Measurements from ENCODE around the gene DOK6. TPM values are rescaled to one million over a fixed set of nuclear protein-coding genes. Genes with fewer than 3 reads are reported as not detected.

Gene DOK6
- total RNA-seq, 2 experiments from 2014 or later, result not detected

GRCh38 chr18:69539404-69539803, 138.7 kb downstream of the DOK6 start:
- no peak overlapping the region for H3K4me3 Mint-ChIP-seq
- no peak overlapping the region for H3K4me3 ChIP-seq (ENCODE audit: low read length)
- ATAC-seq (ENCODE audit: poor library complexity) (no peak), DNase-seq (no peak)
- H3K9me3 ChIP-seq (ENCODE audit: control insufficient read depth in 1 of 2, insufficient read depth in 1 of 2, low read length in 2 of 2), result no peaks in the 10 kb centered on the region
- H3K27ac Mint-ChIP-seq, result no peak overlapping the region
- H3K4me1 ChIP-seq (ENCODE audit: insufficient read depth, low read length), result no peaks in the 10 kb centered on the region
- no peaks in the 10 kb centered on the region for H3K27me3 ChIP-seq (ENCODE audit: control insufficient read depth in 1 of 2, insufficient read depth in 2 of 2, low read length in 2 of 2)
- no peak overlapping the region for H3K27ac ChIP-seq (ENCODE audit: low read depth in 1 of 2, low read length in 2 of 2)
- no peaks in the 10 kb centered on the region for H3K36me3 ChIP-seq (ENCODE audit: insufficient read depth, low read length)
- H3K36me3 Mint-ChIP-seq (ENCODE audit: low read depth), result no peaks in the 10 kb centered on the region
- H3K4me1 Mint-ChIP-seq (ENCODE audit: low read depth), result no peaks in the 10 kb centered on the region
- intact Hi-C loops (cut with DNase I, micrococcal nuclease), result no loop called here
- H3K9me3 Mint-ChIP-seq, result no peaks in the 10 kb centered on the region
- TF ChIP-seq CTCF (IDR thresholded peaks at IDR 0.05), result no peak
- ChIA-PET CTCF (no interaction called here), POLR2A (no interaction called here)
- H3K27me3 Mint-ChIP-seq, result peaks cover 13% of the 10 kb centered on the region

GRCh38 chr18:69556228-69556627, 155.5 kb downstream of the DOK6 start:
- DNase-seq (no peak), ATAC-seq (ENCODE audit: poor library complexity) (no peak)
- Histone ChIP-seq H3K27me3 (ENCODE audit: control insufficient read depth in 1 of 2, insufficient read depth in 2 of 2, low read length in 2 of 2) (no peaks in the 10 kb centered on the region), H3K4me3 (ENCODE audit: low read length) (no peak overlapping the region), H3K9me3 (ENCODE audit: control insufficient read depth in 1 of 2, insufficient read depth in 1 of 2, low read length in 2 of 2) (no peaks in the 10 kb centered on the region), H3K27ac (ENCODE audit: low read depth in 1 of 2, low read length in 2 of 2) (no peak overlapping the region), H3K4me1 (ENCODE audit: insufficient read depth, low read length) (no peaks in the 10 kb centered on the region), H3K36me3 (ENCODE audit: insufficient read depth, low read length) (no peaks in the 10 kb centered on the region)
- intact Hi-C loops (cut with DNase I, micrococcal nuclease), result no loop called here
- no peak for TF ChIP-seq CTCF (IDR thresholded peaks at IDR 0.05)
- no peaks in the 10 kb centered on the region for H3K36me3 Mint-ChIP-seq (ENCODE audit: low read depth)
- H3K27ac Mint-ChIP-seq, result no peak overlapping the region
- H3K9me3 Mint-ChIP-seq, result peaks cover 2% of the 10 kb centered on the region
- peaks cover 24% of the 10 kb centered on the region for H3K27me3 Mint-ChIP-seq
- ChIA-PET CTCF (no interaction called here), POLR2A (no interaction called here)
- no peak overlapping the region for H3K4me3 Mint-ChIP-seq
- no peaks in the 10 kb centered on the region for H3K4me1 Mint-ChIP-seq (ENCODE audit: low read depth)

- Mint-ChIP-seq H3K4me1 (ENCODE audit: low read depth) (no peaks in the 10 kb centered on the region), H3K9me3 (peaks cover 2% of the 10 kb centered on the region), H3K4me3 (no peak overlapping the region), H3K36me3 (ENCODE audit: low read depth) (no peaks in the 10 kb centered on the region), H3K27me3 (peaks cover 24% of the 10 kb centered on the region), H3K27ac (no peak overlapping the region)
- POLR2A ChIA-PET, result no interaction called here
- no peaks in the 10 kb centered on the region for H3K4me1 ChIP-seq (ENCODE audit: insufficient read depth, low read length)
- intact Hi-C loops (cut with DNase I, micrococcal nuclease), result no loop called here
- CTCF ChIA-PET, result no interaction called here
- H3K27me3 ChIP-seq (ENCODE audit: control insufficient read depth in 1 of 2, insufficient read depth in 2 of 2, low read length in 2 of 2), result no peaks in the 10 kb centered on the region
- no peak overlapping the region for H3K27ac ChIP-seq (ENCODE audit: low read depth in 1 of 2, low read length in 2 of 2)
- DNase-seq (no peak), ATAC-seq (ENCODE audit: poor library complexity) (no peak)
- H3K9me3 ChIP-seq (ENCODE audit: control insufficient read depth in 1 of 2, insufficient read depth in 1 of 2, low read length in 2 of 2), result no peaks in the 10 kb centered on the region
- TF ChIP-seq CTCF (IDR thresholded peaks at IDR 0.05), result no peak
- no peaks in the 10 kb centered on the region for H3K36me3 ChIP-seq (ENCODE audit: insufficient read depth, low read length)
- no peak overlapping the region for H3K4me3 ChIP-seq (ENCODE audit: low read length)
Observed at GRCh38 chr18:69557282-69557681, 156.6 kb downstream of the DOK6 start.

Measured in CD4-positive, alpha-beta T cell (primary cell).